CD14-positive monocyte (primary cell): ENCODE measurements around the gene FTSJ3. TPM values are rescaled to one million over a fixed set of nuclear protein-coding genes. Genes with fewer than 3 reads are reported as not detected.

ENCODE experiments used
- DNase-seq, 3 donors: peaks; one replicate each; pipeline ENCODE4 v3.0.0-alpha.2; 2011 to 2022
- H2AFZ ChIP-seq: 2 replicates; pipeline ENCODE4 v1.6.0; 2012; ENCODE audit warnings: mild to moderate bottlenecking, low read depth, low read length, inconsistent platforms; ENCODE audit not compliant: insufficient read depth, poor library complexity, severe bottlenecking
- H3K27ac ChIP-seq, 2 donors: 1 replicate in 1 of 2; 2 replicates in 1 of 2; pipeline ENCODE4 v1.5.1; 2012 to 2013; ENCODE audit warnings: low read length in 2 of 2, control low read depth in 1 of 2, inconsistent platforms in 1 of 2, low read depth in 1 of 2, mild to moderate bottlenecking in 1 of 2
- H3K27me3 ChIP-seq, 2 donors: one replicate each; pipeline versions ENCODE4 v1.6.0 to v1.6.1; 2011 to 2013; ENCODE audit warnings: low read length in 2 of 2; ENCODE audit not compliant: control insufficient read depth in 2 of 2, insufficient read depth in 2 of 2
- H3K36me3 ChIP-seq, 2 donors: replicated peaks in 1 of 2; 1 replicate in 1 of 2; 2 replicates in 1 of 2; pipeline versions ENCODE4 v1.5.1 to v1.6.1; 2012 to 2013; ENCODE audit warnings: low read length in 2 of 2, control low read depth in 1 of 2, inconsistent platforms in 1 of 2, mild to moderate bottlenecking in 1 of 2; ENCODE audit not compliant: insufficient read depth in 2 of 2, control insufficient read depth in 1 of 2
- H3K4me1 ChIP-seq, 2 donors: 1 replicate in 1 of 2; 2 replicates in 1 of 2; pipeline versions ENCODE4 v1.5.1 to v1.6.1; 2012 to 2013; ENCODE audit warnings: low read length in 2 of 2, control low read depth in 1 of 2, inconsistent platforms in 1 of 2, mild to moderate bottlenecking in 1 of 2, moderate library complexity in 1 of 2; ENCODE audit not compliant: insufficient read depth in 2 of 2, control insufficient read depth in 1 of 2
- H3K4me2 ChIP-seq: replicated peaks from 2 replicates; pipeline ENCODE3; 2012; ENCODE audit warnings: low read length, moderate library complexity, mild to moderate bottlenecking; ENCODE audit not compliant: poor library complexity, severe bottlenecking; ENCODE audit errors: extremely low read depth
- H3K4me3 ChIP-seq, 3 experiments: fragments of 200-600 bp in 1 of 3; sonication (generic) in 1 of 3; replicated peaks in 1 of 3; 1 replicate in 2 of 3; 2 replicates in 1 of 3; pipeline ENCODE4 v1.5.1; 2011 to 2013; ENCODE audit warnings: low read length in 3 of 3, mild to moderate bottlenecking in 3 of 3, control low read depth in 2 of 3, low read depth in 2 of 3, inconsistent platforms in 1 of 3, moderate library complexity in 1 of 3
- H3K79me2 ChIP-seq: 2 replicates; pipeline ENCODE4 v1.6.0; 2012; ENCODE audit warnings: mild to moderate bottlenecking, control low read depth, inconsistent platforms, low read length, moderate library complexity; ENCODE audit not compliant: insufficient read depth
- H3K9ac ChIP-seq: 2 replicates; pipeline ENCODE4 v1.6.0; 2017; ENCODE audit warnings: low read length, mild to moderate bottlenecking; ENCODE audit not compliant: insufficient read depth, poor library complexity, severe bottlenecking
- H3K9me3 ChIP-seq, 2 donors: replicated peaks in 1 of 2; 1 replicate in 1 of 2; 2 replicates in 1 of 2; pipeline versions ENCODE4 v1.5.1 to v1.6.1; 2012 to 2013; ENCODE audit warnings: low read length in 2 of 2, control low read depth in 1 of 2; ENCODE audit not compliant: control insufficient read depth in 1 of 2, insufficient read depth in 1 of 2
- H4K20me1 ChIP-seq: 2 replicates; pipeline ENCODE4 v1.6.0; 2012; ENCODE audit warnings: mild to moderate bottlenecking, low read length, control low read depth, moderate library complexity; ENCODE audit not compliant: insufficient read depth
- H3K27ac Mint-ChIP-seq, 7 donors: one replicate each; pipeline ENCODE4 v1.8.0; 2020; ENCODE audit warnings: mild to moderate bottlenecking in 7 of 7, mixed read lengths in 7 of 7, moderate library complexity in 6 of 7, inconsistent platforms in 2 of 7
- H3K27me3 Mint-ChIP-seq, 3 donors: one replicate each; pipeline ENCODE4 v1.8.0; 2021 to 2022; ENCODE audit warnings: low read depth in 3 of 3, mild to moderate bottlenecking in 3 of 3, mixed read lengths in 3 of 3, moderate library complexity in 3 of 3, inconsistent platforms in 1 of 3
- H3K36me3 Mint-ChIP-seq, 2 donors: one replicate each; pipeline ENCODE4 v1.8.0; 2020; ENCODE audit warnings: mixed read lengths in 2 of 2, inconsistent platforms in 1 of 2, mild to moderate bottlenecking in 1 of 2
- H3K4me1 Mint-ChIP-seq: one replicate; pipeline ENCODE4 v1.8.0; 2020; ENCODE audit warnings: mild to moderate bottlenecking, mixed read lengths
- H3K4me3 Mint-ChIP-seq, 2 donors: one replicate each; pipeline ENCODE4 v1.8.0; 2020; ENCODE audit warnings: mild to moderate bottlenecking in 2 of 2, mixed read lengths in 2 of 2, moderate library complexity in 1 of 2
- H3K9me3 Mint-ChIP-seq, 7 donors: one replicate each; pipeline ENCODE4 v1.8.0; 2020 to 2022; ENCODE audit warnings: mixed read lengths in 7 of 7, mild to moderate bottlenecking in 6 of 7, moderate library complexity in 6 of 7, inconsistent platforms in 2 of 7
- WGBS: methylation state at CpG from one replicate; pipeline ENCODE4 v1.1.5; 2013; ENCODE audit warnings: missing lambda C conversion rate; ENCODE audit not compliant: insufficient coverage; 5-methylcytosine and 5-hydroxymethylcytosine counted together
- intact Hi-C, 2 donors: fragments of 100-400 bp; cut with micrococcal nuclease; formaldehyde crosslinking; loops; one replicate each; pipeline versions ENCODE4 v1.15.0 to v1.15.1; 2023
- polyA plus RNA-seq, 3 donors: library from polyadenylated mRNA; depleted of rRNA in 1 of 3; unstranded in 2 of 3; stranded (reverse) in 1 of 3; fragments of 300-500 nt in 2 of 3; fragments of >200 nt in 1 of 3; fragmentation: Illumina TruSeq in 2 of 3; gene quantifications; 1 replicate in 2 of 3; 2 replicates in 1 of 3; pipeline ENCODE4 v1.2.3, GENCODE V29; 2012 to 2021
- TF ChIP-seq, protein P1 (sequence below): fragments of 200-600 bp; IDR thresholded peaks from one replicate; pipeline ENCODE4 v1.8.0; 2022; ENCODE audit warnings: antibody characterized with exemption, mild to moderate bottlenecking

The FTSJ3 gene
- polyA plus RNA-seq, 3 donors = 9.2 to 23.7 (median 15.0) TPM

DNA sequence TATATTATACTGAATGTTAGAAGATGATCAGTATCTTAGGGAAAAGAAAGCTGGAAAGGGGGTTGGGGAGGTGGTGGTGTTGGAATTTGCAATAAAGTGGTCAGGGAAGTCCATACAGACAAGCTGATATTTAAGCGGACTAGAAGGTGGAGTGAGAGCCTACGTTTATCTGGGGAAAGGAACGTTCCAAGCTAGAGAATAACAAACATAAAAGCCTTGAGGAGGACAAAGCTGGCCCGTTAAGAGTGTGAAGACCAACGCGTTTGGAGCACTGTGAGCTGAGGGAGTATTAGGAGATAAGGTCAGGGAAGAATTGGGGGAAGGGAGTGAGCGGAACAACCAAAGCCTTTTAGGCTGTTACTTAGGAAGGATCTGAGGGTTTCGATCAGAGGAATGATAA is 52.0 kb downstream of the FTSJ3 start:
- H4K20me1 ChIP-seq = peaks cover 67% of the 10 kb centered on the region
- peaks cover 16 to 35% of the 10 kb centered on the region in 2 donors for H3K36me3 ChIP-seq
- H2AFZ ChIP-seq = peak overlapping the region; percentile 92
- H3K27ac ChIP-seq = peak overlapping the region in 1 of 2 donors; percentile 93
- Mint-ChIP-seq H3K4me1 (peaks cover 61% of the 10 kb centered on the region), H3K36me3 (peaks cover 15 to 37% of the 10 kb centered on the region in 2 donors), H3K27ac (peak overlapping the region; percentile 6 to 100 (median 99)), H3K4me3 (peak overlapping the region; percentile 92 to 96), H3K9me3 (no peaks in the 10 kb centered on the region), H3K27me3 (peaks cover 0 to 1% (median 0%) of the 10 kb centered on the region in 3 donors)
- H3K9ac ChIP-seq = peak overlapping the region; percentile 93
- no peak for DNase-seq
- peak overlapping the region; percentile 93 to 96 (median 94) for H3K4me3 ChIP-seq
- H3K79me2 ChIP-seq = peaks cover 91% of the 10 kb centered on the region
- H3K4me1 ChIP-seq = peaks cover 34 to 47% of the 10 kb centered on the region in 2 donors
- WGBS = 37% methylated on average over 7 of the region's 8 CpGs
- TF ChIP-seq, protein P1, sequence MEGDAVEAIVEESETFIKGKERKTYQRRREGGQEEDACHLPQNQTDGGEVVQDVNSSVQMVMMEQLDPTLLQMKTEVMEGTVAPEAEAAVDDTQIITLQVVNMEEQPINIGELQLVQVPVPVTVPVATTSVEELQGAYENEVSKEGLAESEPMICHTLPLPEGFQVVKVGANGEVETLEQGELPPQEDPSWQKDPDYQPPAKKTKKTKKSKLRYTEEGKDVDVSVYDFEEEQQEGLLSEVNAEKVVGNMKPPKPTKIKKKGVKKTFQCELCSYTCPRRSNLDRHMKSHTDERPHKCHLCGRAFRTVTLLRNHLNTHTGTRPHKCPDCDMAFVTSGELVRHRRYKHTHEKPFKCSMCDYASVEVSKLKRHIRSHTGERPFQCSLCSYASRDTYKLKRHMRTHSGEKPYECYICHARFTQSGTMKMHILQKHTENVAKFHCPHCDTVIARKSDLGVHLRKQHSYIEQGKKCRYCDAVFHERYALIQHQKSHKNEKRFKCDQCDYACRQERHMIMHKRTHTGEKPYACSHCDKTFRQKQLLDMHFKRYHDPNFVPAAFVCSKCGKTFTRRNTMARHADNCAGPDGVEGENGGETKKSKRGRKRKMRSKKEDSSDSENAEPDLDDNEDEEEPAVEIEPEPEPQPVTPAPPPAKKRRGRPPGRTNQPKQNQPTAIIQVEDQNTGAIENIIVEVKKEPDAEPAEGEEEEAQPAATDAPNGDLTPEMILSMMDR = no peak
- H3K27me3 ChIP-seq = no peaks in the 10 kb centered on the region
- intact Hi-C loops = loop anchor here (5.0 to 10.0 kb wide), 4 partner anchors 33 to 151 kb away; partner anchors contain the start of genes MAP3K3 (in 1 of the 2), SMARCD2 (in 1 of the 2) and STRADA (in 1 of the 2)
- H3K4me2 ChIP-seq = peak overlapping the region; percentile 98
- H3K9me3 ChIP-seq = no peaks in the 10 kb centered on the region

DNA sequence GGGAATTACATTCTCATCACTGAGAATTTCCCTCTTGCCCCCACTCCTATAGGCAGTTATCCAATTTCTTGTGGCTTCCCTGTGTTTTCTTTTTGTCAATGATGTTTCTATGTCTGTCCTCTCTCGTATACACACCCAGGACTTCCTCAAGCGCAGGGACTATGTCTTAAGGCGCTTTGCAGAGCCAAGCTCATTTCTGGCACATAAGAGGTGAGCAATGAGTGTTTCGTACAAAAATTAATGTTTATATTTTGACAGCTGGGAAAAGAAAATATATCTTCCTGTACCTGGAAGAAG is 52.5 kb downstream of the FTSJ3 start:
- TF ChIP-seq, protein P1 = no peak
- intact Hi-C loops = loop anchor here (5.0 to 10.0 kb wide), 5 partner anchors 33 to 150 kb away; partner anchors contain the start of genes SMARCD2 (in 2 of the 2), MAP3K3 (in 1 of the 2) and STRADA (in 1 of the 2)
- no peaks in the 10 kb centered on the region for H3K9me3 ChIP-seq
- peak overlapping the region; percentile 93 to 96 (median 94) for H3K4me3 ChIP-seq
- 0% methylated on average over 1 of the region's 4 CpGs for WGBS
- Mint-ChIP-seq H3K27me3 (peaks cover 0 to 1% (median 0%) of the 10 kb centered on the region in 3 donors), H3K4me1 (peaks cover 62% of the 10 kb centered on the region), H3K4me3 (peak overlapping the region; percentile 92 to 96), H3K36me3 (peaks cover 13 to 33% of the 10 kb centered on the region in 2 donors), H3K9me3 (no peaks in the 10 kb centered on the region), H3K27ac (peak overlapping the region; percentile 99 to 100 (median 99))
- H3K4me1 ChIP-seq = peaks cover 39 to 52% of the 10 kb centered on the region in 2 donors
- H3K27me3 ChIP-seq = no peaks in the 10 kb centered on the region
- DNase-seq = peak in 2 of 3 donors; percentile 20 to 22
- H3K79me2 ChIP-seq = peaks cover 91% of the 10 kb centered on the region
- peak overlapping the region in 1 of 2 donors; percentile 93 for H3K27ac ChIP-seq
- peak overlapping the region; percentile 98 for H3K4me2 ChIP-seq
- H3K36me3 ChIP-seq = peaks cover 16 to 33% of the 10 kb centered on the region in 2 donors
- peak overlapping the region; percentile 93 for H3K9ac ChIP-seq
- H2AFZ ChIP-seq = peak overlapping the region; percentile 92
- H4K20me1 ChIP-seq = peaks cover 67% of the 10 kb centered on the region
